SK-N-SH treated with all-trans-retinoic acid at 6 μM for 48 hours (cell line): ENCODE data around the gene SURF1.

Experiments used
- ATAC-seq: fragments of 200-7000 bp; cut with Tn5 transposase; 3 replicates; pipeline ENCODE4 v1.9.1; 2020; ENCODE audit warnings: mild to moderate bottlenecking, moderate library complexity
- ARNTL ChIP-seq: fragments of 450-650 bp; formaldehyde crosslinking; IDR thresholded peaks from 2 replicates; pipeline ENCODE4 v1.5.0; 2020; ENCODE audit warnings: low read depth, mild to moderate bottlenecking, moderate library complexity, borderline replicate concordance
- BACH2 ChIP-seq: fragments of 250-450 bp; sonication (Bioruptor Pico); IDR thresholded peaks from 2 replicates; pipeline ENCODE4 v1.9.0; 2021; ENCODE audit warnings: mild to moderate bottlenecking, borderline replicate concordance
- CREB5 ChIP-seq: fragments of 250-450 bp; sonication (Bioruptor Pico); IDR thresholded peaks from 2 replicates; pipeline ENCODE4 v1.5.1; 2020; ENCODE audit warnings: low read depth, mild to moderate bottlenecking, moderate library complexity
- ESRRG ChIP-seq: fragments of 250-450 bp; sonication (Bioruptor Pico); IDR thresholded peaks from 2 replicates; pipeline ENCODE4 v1.6.1; 2021; ENCODE audit warnings: mild to moderate bottlenecking
- GLIS3 ChIP-seq: fragments of 250-450 bp; sonication (Bioruptor Pico); IDR thresholded peaks from 2 replicates; pipeline ENCODE4 v1.5.0; 2020; ENCODE audit warnings: mild to moderate bottlenecking, moderate library complexity
- ISL1 ChIP-seq: fragments of 250-450 bp; sonication (Bioruptor Pico); IDR thresholded peaks from 2 replicates; pipeline ENCODE4 v2.1.2; 2022; ENCODE audit warnings: mild to moderate bottlenecking, moderate library complexity
- OSR1 ChIP-seq: fragments of 250-450 bp; sonication (Bioruptor Pico); IDR thresholded peaks from 2 replicates; pipeline ENCODE4 v1.8.0; 2022; ENCODE audit warnings: moderate library complexity, mild to moderate bottlenecking, inconsistent platforms
- PATZ1 ChIP-seq: fragments of 250-450 bp; sonication (Bioruptor Pico); IDR thresholded peaks from 2 replicates; pipeline ENCODE4 v1.8.0; 2020; ENCODE audit warnings: mild to moderate bottlenecking, moderate library complexity, borderline replicate concordance
- PPARA ChIP-seq: fragments of 250-450 bp; sonication (Bioruptor Pico); IDR thresholded peaks from 2 replicates; pipeline ENCODE4 v1.5.0; 2020; ENCODE audit warnings: mild to moderate bottlenecking, borderline replicate concordance
- RARB ChIP-seq: fragments of 250-450 bp; sonication (Bioruptor Pico); IDR thresholded peaks from 2 replicates; pipeline ENCODE4 v1.8.0; 2021; ENCODE audit warnings: mild to moderate bottlenecking, moderate library complexity
- SNAI2 ChIP-seq: fragments of 250-450 bp; sonication (Bioruptor Pico); IDR thresholded peaks from 2 replicates; pipeline ENCODE4 v1.5.0; 2020; ENCODE audit warnings: mild to moderate bottlenecking, moderate library complexity
- TCF4 ChIP-seq: fragments of 250-450 bp; sonication (Bioruptor Pico); IDR thresholded peaks from 2 replicates; pipeline ENCODE4 v1.8.0; 2021; ENCODE audit warnings: mild to moderate bottlenecking, moderate library complexity, borderline replicate concordance
- TOX ChIP-seq: fragments of 250-450 bp; sonication (Bioruptor Pico); IDR thresholded peaks from 2 replicates; pipeline ENCODE4 v1.8.0; 2021; ENCODE audit warnings: mild to moderate bottlenecking, moderate library complexity, borderline replicate concordance
- ZC3H10 ChIP-seq: fragments of 250-450 bp; sonication (Bioruptor Pico); IDR thresholded peaks from 2 replicates; pipeline ENCODE4 v1.5.1; 2021; ENCODE audit warnings: mild to moderate bottlenecking, moderate library complexity
- ZFP3 ChIP-seq: fragments of 250-450 bp; sonication (Bioruptor Pico); IDR thresholded peaks from 2 replicates; pipeline ENCODE4 v1.5.0; 2020; ENCODE audit warnings: mild to moderate bottlenecking, moderate library complexity
- ZFP30 ChIP-seq: fragments of 450-650 bp; formaldehyde crosslinking; IDR thresholded peaks from 2 replicates; pipeline ENCODE4 v1.5.0; 2022; ENCODE audit warnings: mild to moderate bottlenecking, moderate library complexity
- ZNF565 ChIP-seq: fragments of 450-650 bp; formaldehyde crosslinking; conservative IDR thresholded peaks from 2 replicates; pipeline ENCODE4 v1.5.0; 2020; ENCODE audit warnings: low read depth, mild to moderate bottlenecking, moderate library complexity
- ZNF8 ChIP-seq: fragments of 450-650 bp; formaldehyde crosslinking; IDR thresholded peaks from 2 replicates; pipeline ENCODE4 v1.5.0; 2020; ENCODE audit warnings: mild to moderate bottlenecking, moderate library complexity
- TF ChIP-seq, protein P1 (sequence below): fragments of 250-450 bp; sonication (Bioruptor Pico); IDR thresholded peaks from 2 replicates; pipeline ENCODE4 v1.8.0; 2021; ENCODE audit warnings: low read depth, mild to moderate bottlenecking, moderate library complexity, borderline replicate concordance
- TF ChIP-seq, protein P2 (sequence below): fragments of 250-450 bp; sonication (Bioruptor Pico); IDR thresholded peaks from 2 replicates; pipeline ENCODE4 v1.5.1; 2021; ENCODE audit warnings: mild to moderate bottlenecking, moderate library complexity

Gene SURF1

GRCh38 chr9:133366435-133366834 lies 10.1 kb upstream of the SURF1 start:
- TF ChIP-seq, protein P1, sequence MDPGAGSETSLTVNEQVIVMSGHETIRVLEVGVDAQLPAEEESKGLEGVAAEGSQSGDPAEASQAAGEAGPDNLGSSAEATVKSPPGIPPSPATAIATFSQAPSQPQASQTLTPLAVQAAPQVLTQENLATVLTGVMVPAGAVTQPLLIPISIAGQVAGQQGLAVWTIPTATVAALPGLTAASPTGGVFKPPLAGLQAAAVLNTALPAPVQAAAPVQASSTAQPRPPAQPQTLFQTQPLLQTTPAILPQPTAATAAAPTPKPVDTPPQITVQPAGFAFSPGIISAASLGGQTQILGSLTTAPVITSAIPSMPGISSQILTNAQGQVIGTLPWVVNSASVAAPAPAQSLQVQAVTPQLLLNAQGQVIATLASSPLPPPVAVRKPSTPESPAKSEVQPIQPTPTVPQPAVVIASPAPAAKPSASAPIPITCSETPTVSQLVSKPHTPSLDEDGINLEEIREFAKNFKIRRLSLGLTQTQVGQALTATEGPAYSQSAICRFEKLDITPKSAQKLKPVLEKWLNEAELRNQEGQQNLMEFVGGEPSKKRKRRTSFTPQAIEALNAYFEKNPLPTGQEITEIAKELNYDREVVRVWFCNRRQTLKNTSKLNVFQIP (CRISPR knock-in tag): no peak
- TF ChIP-seq ZNF8 (CRISPR knock-in tag): no peak
- TF ChIP-seq ZFP30 (CRISPR knock-in tag): no peak
- no peak for TF ChIP-seq RARB (CRISPR knock-in tag)
- no peak for TF ChIP-seq PPARA
- TF ChIP-seq GLIS3 (CRISPR knock-in tag): no peak
- no peak for TF ChIP-seq ESRRG (CRISPR knock-in tag)
- no peak for ATAC-seq

DNA sequence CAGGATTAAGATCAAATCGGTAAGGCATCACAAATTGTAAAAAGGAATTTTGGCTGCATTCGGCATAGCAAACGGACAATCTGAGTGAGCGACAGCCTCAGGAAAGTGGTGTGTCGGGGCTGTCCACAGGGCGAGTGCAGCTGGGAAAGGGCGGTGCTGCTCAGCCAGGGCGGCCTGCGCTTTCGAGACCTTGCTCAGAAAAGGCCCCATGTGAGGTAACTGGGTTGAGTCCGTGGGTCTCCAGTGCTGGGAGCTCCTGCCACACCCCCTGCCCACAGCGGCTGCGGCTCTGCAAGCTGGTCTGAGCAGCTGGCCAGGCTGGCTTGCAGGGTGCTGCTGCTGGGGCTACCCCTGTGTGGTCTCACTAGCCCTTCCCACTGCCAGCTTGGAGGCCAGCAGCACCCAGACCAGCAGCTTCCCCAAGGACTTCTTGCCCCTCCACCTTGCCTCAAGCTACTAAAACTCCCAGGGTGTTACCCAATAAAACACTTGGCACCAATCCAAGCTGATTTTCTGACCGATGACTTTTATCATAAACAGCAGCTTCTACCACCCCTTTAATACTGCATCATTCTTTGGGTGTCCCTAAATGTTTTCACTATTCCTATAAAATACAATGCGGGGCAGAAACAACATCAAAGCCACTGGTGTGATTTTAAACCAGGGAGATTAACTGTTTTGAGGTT lies 6.2 kb upstream of the SURF1 start:
- no peak for ATAC-seq
- TF ChIP-seq SNAI2 (CRISPR knock-in tag): no peak

- ATAC-seq: no peak
- TF ChIP-seq SNAI2 (CRISPR knock-in tag) (no peak), ZNF565 (CRISPR knock-in tag) (no peak), ZFP3 (CRISPR knock-in tag) (no peak), CREB5 (CRISPR knock-in tag) (no peak), BACH2 (CRISPR knock-in tag) (no peak), ZC3H10 (no peak), PPARA (no peak), ESRRG (CRISPR knock-in tag) (no peak), OSR1 (no peak), PATZ1 (CRISPR knock-in tag) (no peak)
Observed at GRCh38 chr9:133361507-133362092, 5.3 kb upstream of the SURF1 start.

DNA sequence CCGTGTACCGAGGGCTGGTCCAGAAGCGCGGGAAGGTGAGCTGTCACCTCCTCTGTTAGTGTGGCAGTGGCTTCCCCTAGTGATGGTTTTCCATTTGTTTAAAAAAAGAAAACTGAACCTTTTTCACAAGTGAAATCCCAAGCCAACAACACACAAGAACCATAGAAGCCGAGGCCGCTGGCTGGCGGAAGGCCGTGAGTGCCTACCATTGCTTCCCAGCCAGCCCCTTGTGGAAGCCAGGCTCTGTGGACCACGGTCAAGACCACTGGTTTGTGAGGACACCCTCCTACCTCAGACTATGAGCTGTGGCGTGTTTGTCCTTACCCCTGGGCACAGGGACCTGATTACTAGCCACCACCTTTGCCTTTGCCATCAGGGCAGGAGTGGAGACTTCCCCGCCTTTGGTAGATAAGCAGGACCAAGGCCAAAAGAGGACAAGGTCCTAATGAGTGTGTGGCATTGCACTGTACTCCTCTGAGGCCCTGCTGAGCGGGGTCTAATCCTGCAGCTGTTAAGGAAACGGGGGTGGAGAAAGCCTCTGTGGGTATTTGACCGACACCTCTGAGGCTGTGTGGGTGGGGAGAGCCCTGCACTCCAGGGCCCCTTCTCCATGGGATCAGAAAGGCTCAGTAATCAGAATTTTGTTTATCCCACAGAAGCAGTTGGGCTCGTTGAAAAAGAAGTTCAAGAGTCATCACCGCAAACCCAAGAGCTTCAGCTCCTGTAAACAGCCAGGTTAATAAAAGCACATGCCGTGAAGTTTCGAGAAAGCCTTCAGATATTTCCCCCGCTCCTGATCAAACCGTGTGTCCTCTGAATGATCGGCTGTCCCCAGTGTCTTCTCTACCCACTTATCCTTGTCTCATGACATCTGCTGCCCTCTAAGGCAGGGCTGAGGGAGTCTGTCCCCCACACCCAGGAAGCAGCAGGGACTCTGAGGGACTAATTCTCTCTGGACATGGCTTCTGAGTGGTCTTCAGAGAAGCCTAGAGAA lies 4.4 kb upstream of the SURF1 start:
- TF ChIP-seq CREB5 (CRISPR knock-in tag) (no peak), TCF4 (CRISPR knock-in tag) (no peak), TOX (no peak), ISL1 (CRISPR knock-in tag) (no peak), ARNTL (CRISPR knock-in tag) (no peak), RARB (CRISPR knock-in tag) (no peak), ZNF8 (CRISPR knock-in tag) (no peak), PPARA (no peak), ZFP3 (CRISPR knock-in tag) (no peak)
- TF ChIP-seq, protein P2, sequence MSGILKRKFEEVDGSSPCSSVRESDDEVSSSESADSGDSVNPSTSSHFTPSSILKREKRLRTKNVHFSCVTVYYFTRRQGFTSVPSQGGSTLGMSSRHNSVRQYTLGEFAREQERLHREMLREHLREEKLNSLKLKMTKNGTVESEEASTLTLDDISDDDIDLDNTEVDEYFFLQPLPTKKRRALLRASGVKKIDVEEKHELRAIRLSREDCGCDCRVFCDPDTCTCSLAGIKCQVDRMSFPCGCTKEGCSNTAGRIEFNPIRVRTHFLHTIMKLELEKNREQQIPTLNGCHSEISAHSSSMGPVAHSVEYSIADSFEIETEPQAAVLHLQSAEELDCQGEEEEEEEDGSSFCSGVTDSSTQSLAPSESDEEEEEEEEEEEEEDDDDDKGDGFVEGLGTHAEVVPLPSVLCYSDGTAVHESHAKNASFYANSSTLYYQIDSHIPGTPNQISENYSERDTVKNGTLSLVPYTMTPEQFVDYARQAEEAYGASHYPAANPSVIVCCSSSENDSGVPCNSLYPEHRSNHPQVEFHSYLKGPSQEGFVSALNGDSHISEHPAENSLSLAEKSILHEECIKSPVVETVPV (CRISPR knock-in tag): no peak

More for the DNA sequence above, 4.4 kb upstream of the SURF1 start:
- no peak for ATAC-seq
